HG03442 (cell line): Measurements from ENCODE around the gene RSPO4.
A peak's percentile ranks its signal among the peaks of the same experiment; 100 is the strongest.
"Not testable (repeated sequence)": the region's sequence is repeated elsewhere in the genome, so short reads cannot be mapped to it uniquely, and the experiment has no call there.

Source experiments
- ATAC-seq: cut with Tn5 transposase; IDR thresholded peaks from one replicate; pipeline ENCODE4 v1.9.1; 2021; ENCODE audit warnings: mild to moderate bottlenecking, moderate library complexity; ENCODE audit not compliant: unreplicated experiment

RSPO4 gene

GRCh38 chr20:1005452-1006027, 3.4 kb upstream of the RSPO4 start:
- ATAC-seq = peak; percentile 70

GRCh38 chr20:1003920-1004697, 2.0 kb upstream of the RSPO4 start:
- ATAC-seq = no peak

GRCh38 chr20:1002682-1003561, 811 bp upstream of the RSPO4 start:
- ATAC-seq = no peak

- no peak for ATAC-seq
Observed at GRCh38 chr20:1001116-1001515, 995 bp downstream of the RSPO4 start.

GRCh38 chr20:998231-998830, 3.8 kb downstream of the RSPO4 start:
- no peak for ATAC-seq

- ATAC-seq = no peak
Observed at GRCh38 chr20:997486-997885, 4.6 kb downstream of the RSPO4 start.

- no peak for ATAC-seq
Observed at GRCh38 chr20:997016-997415, 5.1 kb downstream of the RSPO4 start.

GRCh38 chr20:995170-995569, 6.9 kb downstream of the RSPO4 start:
- ATAC-seq = no peak

GRCh38 chr20:992801-993535, 9.1 kb downstream of the RSPO4 start:
- no peak for ATAC-seq

GRCh38 chr20:991850-992249, 10.3 kb downstream of the RSPO4 start:
- ATAC-seq = no peak

GRCh38 chr20:990293-990959, 11.7 kb downstream of the RSPO4 start:
- no peak for ATAC-seq

GRCh38 chr20:988272-988671, 13.8 kb downstream of the RSPO4 start:
- ATAC-seq = no peak

GRCh38 chr20:987677-988076, 14.4 kb downstream of the RSPO4 start:
- no peak for ATAC-seq

- ATAC-seq = no peak
Observed at GRCh38 chr20:986733-987355, 15.3 kb downstream of the RSPO4 start.

GRCh38 chr20:984994-985393, 17.1 kb downstream of the RSPO4 start:
- not testable (repeated sequence) for ATAC-seq

- ATAC-seq = no peak
Observed at GRCh38 chr20:982754-983153, 19.4 kb downstream of the RSPO4 start.

- ATAC-seq = no peak
Observed at GRCh38 chr20:977021-977420, 25.1 kb downstream of the RSPO4 start.

GRCh38 chr20:976033-976432, 26.1 kb downstream of the RSPO4 start:
- no peak for ATAC-seq

- no peak for ATAC-seq
Observed at GRCh38 chr20:973785-974194, 28.3 kb downstream of the RSPO4 start.

- no peak for ATAC-seq
Observed at GRCh38 chr20:972256-972655, 29.9 kb downstream of the RSPO4 start.
